ENCODE data around the gene NLGN2. TPM values are rescaled to one million over a fixed set of nuclear protein-coding genes. Genes with fewer than 3 reads are reported as not detected.

The NLGN2 gene
- polyA plus RNA-seq, 1 experiment, result 8.5 TPM

DNA sequence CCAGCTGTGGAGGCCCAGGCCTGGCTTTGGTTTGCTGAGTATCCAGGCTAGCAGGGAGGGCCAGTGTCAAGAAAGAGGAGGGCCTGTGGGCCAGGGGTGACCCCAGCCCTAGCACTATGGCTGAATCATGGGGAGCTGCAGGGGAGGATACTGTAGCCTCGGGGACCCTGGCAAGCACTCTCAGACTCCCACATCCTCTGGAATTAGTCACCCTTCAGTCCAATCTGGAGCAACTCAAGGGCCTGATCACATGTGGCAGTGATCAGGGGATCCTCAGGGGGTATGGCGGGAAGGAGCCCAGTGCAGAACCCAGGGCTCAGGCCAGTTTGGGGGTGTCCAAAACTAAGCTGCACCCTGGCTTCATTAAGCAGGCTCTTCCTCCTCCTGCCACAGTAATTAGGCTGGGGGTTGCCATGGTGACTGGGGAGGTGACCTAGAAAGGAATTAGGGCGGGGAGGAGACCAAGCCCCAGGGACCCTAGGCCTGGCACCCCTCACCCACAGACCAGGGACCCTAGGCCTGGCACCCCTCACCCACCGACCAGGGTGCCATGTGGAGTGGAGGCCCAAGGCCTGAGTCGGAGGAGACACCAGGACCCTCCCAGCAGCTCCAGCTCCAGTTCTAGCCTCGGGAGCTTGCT, 5.8 kb downstream of the NLGN2 start:
- POLR2A ChIA-PET, result interaction anchor here (0.6 kb wide), 1 partner anchor 9 kb away, joined by 8 read pairs; the partner anchor contains the start of gene TMEM256
- Histone ChIP-seq H3K36me3 (ENCODE audit: control insufficient read depth, insufficient read depth, low read length) (peaks cover 27% of the 10 kb centered on the region), H3K27me3 (ENCODE audit: control insufficient read depth, insufficient read depth, low read length) (no peaks in the 10 kb centered on the region), H3K4me3 (ENCODE audit: low read depth, low read length) (no peak overlapping the region)
- TF ChIP-seq, protein P1, sequence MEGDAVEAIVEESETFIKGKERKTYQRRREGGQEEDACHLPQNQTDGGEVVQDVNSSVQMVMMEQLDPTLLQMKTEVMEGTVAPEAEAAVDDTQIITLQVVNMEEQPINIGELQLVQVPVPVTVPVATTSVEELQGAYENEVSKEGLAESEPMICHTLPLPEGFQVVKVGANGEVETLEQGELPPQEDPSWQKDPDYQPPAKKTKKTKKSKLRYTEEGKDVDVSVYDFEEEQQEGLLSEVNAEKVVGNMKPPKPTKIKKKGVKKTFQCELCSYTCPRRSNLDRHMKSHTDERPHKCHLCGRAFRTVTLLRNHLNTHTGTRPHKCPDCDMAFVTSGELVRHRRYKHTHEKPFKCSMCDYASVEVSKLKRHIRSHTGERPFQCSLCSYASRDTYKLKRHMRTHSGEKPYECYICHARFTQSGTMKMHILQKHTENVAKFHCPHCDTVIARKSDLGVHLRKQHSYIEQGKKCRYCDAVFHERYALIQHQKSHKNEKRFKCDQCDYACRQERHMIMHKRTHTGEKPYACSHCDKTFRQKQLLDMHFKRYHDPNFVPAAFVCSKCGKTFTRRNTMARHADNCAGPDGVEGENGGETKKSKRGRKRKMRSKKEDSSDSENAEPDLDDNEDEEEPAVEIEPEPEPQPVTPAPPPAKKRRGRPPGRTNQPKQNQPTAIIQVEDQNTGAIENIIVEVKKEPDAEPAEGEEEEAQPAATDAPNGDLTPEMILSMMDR (IDR thresholded peaks at IDR 0.05; ENCODE audit: insufficient read depth, low read depth, low read length), result no peak
- no peak for DNase-seq (ENCODE audit: low read depth)
- CTCF ChIA-PET, result interaction anchor here (1.1 to 1.9 kb wide), 4 partner anchors 10 to 147 kb away, joined by 3 to 6 read pairs (median 5); no protein-coding TSS in a partner anchor

DNA sequence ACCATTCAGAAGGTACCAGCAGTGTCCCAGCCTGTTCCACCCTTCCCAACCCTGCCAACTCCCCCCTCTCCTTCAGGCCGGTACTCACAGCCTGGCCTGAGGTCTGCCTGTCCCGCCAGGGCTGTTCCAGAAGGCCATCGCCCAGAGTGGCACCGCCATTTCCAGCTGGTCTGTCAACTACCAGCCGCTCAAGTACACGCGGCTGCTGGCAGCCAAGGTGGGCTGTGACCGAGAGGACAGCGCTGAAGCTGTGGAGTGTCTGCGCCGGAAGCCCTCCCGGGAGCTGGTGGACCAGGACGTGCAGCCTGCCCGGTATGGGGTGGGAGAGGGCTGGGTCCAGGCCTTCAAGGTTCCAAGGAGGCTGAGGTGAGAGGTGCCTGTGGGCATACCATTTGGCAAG, 7.2 kb downstream of the NLGN2 start:
- H3K4me3 ChIP-seq (ENCODE audit: low read depth, low read length), result no peak overlapping the region
- TF ChIP-seq, protein P1 (IDR thresholded peaks at IDR 0.05; ENCODE audit: insufficient read depth, low read depth, low read length), result no peak
- POLR2A ChIA-PET, result no interaction called here
- no peak for DNase-seq (ENCODE audit: low read depth)
- CTCF ChIA-PET, result no interaction called here
- H3K36me3 ChIP-seq (ENCODE audit: control insufficient read depth, insufficient read depth, low read length), result peaks cover 18% of the 10 kb centered on the region
- H3K27me3 ChIP-seq (ENCODE audit: control insufficient read depth, insufficient read depth, low read length), result no peaks in the 10 kb centered on the region

DNA sequence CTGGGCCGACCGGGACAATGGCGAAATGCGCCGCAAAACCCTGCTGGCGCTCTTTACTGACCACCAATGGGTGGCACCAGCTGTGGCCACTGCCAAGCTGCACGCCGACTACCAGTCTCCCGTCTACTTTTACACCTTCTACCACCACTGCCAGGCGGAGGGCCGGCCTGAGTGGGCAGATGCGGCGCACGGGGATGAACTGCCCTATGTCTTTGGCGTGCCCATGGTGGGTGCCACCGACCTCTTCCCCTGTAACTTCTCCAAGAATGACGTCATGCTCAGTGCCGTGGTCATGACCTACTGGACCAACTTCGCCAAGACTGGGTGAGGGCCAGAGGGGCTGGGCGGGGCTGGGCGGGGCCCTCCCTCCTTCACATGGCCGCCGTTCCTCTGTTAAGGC, 8.1 kb downstream of the NLGN2 start:
- Histone ChIP-seq H3K36me3 (ENCODE audit: control insufficient read depth, insufficient read depth, low read length) (peaks cover 16% of the 10 kb centered on the region), H3K4me3 (ENCODE audit: low read depth, low read length) (no peak overlapping the region), H3K27me3 (ENCODE audit: control insufficient read depth, insufficient read depth, low read length) (no peaks in the 10 kb centered on the region)
- ChIA-PET CTCF (no interaction called here), POLR2A (no interaction called here)
- DNase-seq (ENCODE audit: low read depth), result no peak
- TF ChIP-seq, protein P1 (IDR thresholded peaks at IDR 0.05; ENCODE audit: insufficient read depth, low read depth, low read length), result no peak

- TF ChIP-seq, protein P1 (IDR thresholded peaks at IDR 0.05; ENCODE audit: insufficient read depth, low read depth, low read length), result no peak
- peaks cover 16% of the 10 kb centered on the region for H3K36me3 ChIP-seq (ENCODE audit: control insufficient read depth, insufficient read depth, low read length)
- ChIA-PET CTCF (no interaction called here), POLR2A (no interaction called here)
- no peak for DNase-seq (ENCODE audit: low read depth)
- no peaks in the 10 kb centered on the region for H3K27me3 ChIP-seq (ENCODE audit: control insufficient read depth, insufficient read depth, low read length)
- H3K4me3 ChIP-seq (ENCODE audit: low read depth, low read length), result no peak overlapping the region
These were observed 8.7 kb downstream of the NLGN2 start for GRCh38 chr17:7416323-7416722.

DNA sequence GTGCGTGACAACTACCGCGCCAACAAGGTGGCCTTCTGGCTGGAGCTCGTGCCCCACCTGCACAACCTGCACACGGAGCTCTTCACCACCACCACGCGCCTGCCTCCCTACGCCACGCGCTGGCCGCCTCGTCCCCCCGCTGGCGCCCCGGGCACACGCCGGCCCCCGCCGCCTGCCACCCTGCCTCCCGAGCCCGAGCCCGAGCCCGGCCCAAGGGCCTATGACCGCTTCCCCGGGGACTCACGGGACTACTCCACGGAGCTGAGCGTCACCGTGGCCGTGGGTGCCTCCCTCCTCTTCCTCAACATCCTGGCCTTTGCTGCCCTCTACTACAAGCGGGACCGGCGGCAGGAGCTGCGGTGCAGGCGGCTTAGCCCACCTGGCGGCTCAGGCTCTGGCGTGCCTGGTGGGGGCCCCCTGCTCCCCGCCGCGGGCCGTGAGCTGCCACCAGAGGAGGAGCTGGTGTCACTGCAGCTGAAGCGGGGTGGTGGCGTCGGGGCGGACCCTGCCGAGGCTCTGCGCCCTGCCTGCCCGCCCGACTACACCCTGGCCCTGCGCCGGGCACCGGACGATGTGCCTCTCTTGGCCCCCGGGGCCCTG, 9.5 kb downstream of the NLGN2 start:
- TF ChIP-seq, protein P1 (IDR thresholded peaks at IDR 0.05; ENCODE audit: insufficient read depth, low read depth, low read length), result no peak
- Histone ChIP-seq H3K27me3 (ENCODE audit: control insufficient read depth, insufficient read depth, low read length) (no peaks in the 10 kb centered on the region), H3K4me3 (ENCODE audit: low read depth, low read length) (no peak overlapping the region), H3K36me3 (ENCODE audit: control insufficient read depth, insufficient read depth, low read length) (peaks cover 16% of the 10 kb centered on the region)
- ChIA-PET POLR2A (no interaction called here), CTCF (no interaction called here)
- no peak for DNase-seq (ENCODE audit: low read depth)

Data from BJ (cell line).